Urinary bladder (tissue), 4 donors: Measurements from ENCODE around the gene PFKL. TPM values are rescaled to one million over a fixed set of nuclear protein-coding genes. Genes with fewer than 3 reads are reported as not detected.
"Not testable (repeated sequence)": the region's sequence is repeated elsewhere in the genome, so short reads cannot be mapped to it uniquely, and the experiment has no call there.

Experiments
- DNase-seq: peaks from one replicate; pipeline ENCODE4 v3.0.0-alpha.2; 2015; ENCODE audit errors: extremely low spot score
- H3K27ac ChIP-seq: one replicate; pipeline ENCODE4 v1.5.1; 2013; ENCODE audit warnings: low read depth, mild to moderate bottlenecking, moderate library complexity
- H3K36me3 ChIP-seq: one replicate; pipeline ENCODE4 v1.6.1; 2013; ENCODE audit warnings: mild to moderate bottlenecking, moderate library complexity; ENCODE audit not compliant: insufficient read depth
- H3K4me1 ChIP-seq: one replicate; pipeline ENCODE4 v1.6.1; 2013; ENCODE audit warnings: mild to moderate bottlenecking, moderate library complexity; ENCODE audit not compliant: insufficient read depth
- H3K4me3 ChIP-seq: one replicate; pipeline ENCODE4 v1.5.1; 2013; ENCODE audit warnings: low read depth, low read length
- WGBS: extraction: QIAGEN DNeasy Blood & Tissue Kit; methylation state at CpG from one replicate; pipeline ENCODE4 v1.1.7; 2013; 5-methylcytosine and 5-hydroxymethylcytosine counted together
- polyA plus RNA-seq: library from polyadenylated mRNA; stranded (reverse); fragments of 200-250 nt; gene quantifications from one replicate; pipeline ENCODE4 v1.2.3, GENCODE V29; 2013
- total RNA-seq: library from RNA; depleted of rRNA; stranded (reverse); fragments of >200 nt; gene quantifications from one replicate; pipeline ENCODE4 v1.2.3, GENCODE V29; 2014
- donor health status: healthy with polysubstance abuse.
- donor health status: healthy.

Gene PFKL
- total and polyA plus RNA-seq, 2 donors: 74.8 to 116 TPM

DNA sequence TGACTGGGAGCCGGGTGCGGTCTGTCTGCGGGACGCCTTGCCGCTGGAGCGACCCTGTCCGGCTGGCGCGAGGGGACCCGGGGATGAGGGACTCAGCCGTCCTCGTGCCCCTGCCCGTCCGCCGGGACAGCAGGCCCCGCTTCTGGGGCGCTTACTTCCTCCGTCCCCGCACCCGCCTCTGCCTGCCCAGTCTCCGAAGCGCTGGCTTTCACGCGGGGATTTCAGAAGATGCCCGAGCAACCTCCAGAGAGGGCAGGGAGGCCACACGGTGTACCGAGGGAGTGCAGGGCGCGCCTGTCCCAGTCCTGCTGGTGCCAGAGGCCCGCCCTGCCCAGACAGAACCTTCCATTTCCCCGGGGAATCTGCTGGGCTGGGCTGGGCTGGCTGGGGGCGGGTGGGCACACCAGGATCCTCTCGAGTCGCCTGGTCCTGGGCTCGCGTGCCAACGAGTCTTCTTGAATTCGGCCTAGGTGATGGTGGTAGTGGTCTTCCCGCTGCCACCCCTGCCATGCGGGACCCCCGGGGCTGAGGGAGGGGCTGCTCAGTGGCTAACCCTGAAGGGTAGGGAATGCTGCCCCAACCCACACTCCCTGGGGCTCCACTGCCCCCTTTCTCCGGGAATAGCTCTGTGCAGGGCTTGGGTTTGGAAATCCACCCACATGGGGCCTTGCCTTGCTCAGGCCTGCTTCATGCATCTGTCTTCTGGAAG is 51.1 kb downstream of the PFKL start:
- 25% methylated on average over 42 of the region's 42 CpGs for WGBS
- no peak overlapping the region for H3K27ac ChIP-seq
- DNase-seq: no peak
- H3K4me1 ChIP-seq: no peaks in the 10 kb centered on the region
- H3K36me3 ChIP-seq: no peaks in the 10 kb centered on the region
- no peak overlapping the region for H3K4me3 ChIP-seq

DNA sequence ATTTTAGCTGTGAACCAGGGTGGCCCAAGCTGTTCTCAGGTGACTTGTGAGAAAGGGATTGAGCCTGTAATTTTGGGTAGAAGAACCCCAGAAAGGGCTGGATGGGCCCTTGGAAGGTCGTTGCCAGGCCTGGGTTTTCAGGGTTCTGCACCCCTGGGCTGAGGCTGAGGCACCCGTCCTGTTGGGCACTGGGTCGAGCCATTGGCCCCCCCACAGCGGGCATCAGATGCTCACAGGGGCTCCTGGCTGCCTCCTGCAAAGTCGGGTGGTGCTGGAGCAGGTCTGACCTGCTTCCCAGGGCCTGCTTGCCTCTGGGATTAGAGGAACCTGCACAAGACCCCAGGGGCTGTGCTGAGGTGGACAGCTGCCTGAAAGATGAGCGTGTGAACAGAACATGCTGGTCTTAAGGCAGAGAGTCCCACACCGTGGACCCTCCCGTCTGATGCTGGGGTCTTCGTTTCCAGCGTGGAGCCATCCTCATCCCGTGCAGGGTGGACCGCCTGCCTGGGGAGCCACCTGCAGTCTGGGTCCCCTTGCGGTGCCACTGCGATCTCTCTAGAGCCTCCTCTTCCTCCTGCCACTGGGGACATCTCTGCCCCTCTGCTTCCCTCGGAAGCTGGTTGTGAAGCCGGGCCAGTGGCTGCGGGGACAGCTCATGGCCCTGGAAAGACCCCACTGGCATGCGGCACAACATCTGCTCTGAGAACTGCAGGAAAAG is 51.8 kb downstream of the PFKL start:
- no peaks in the 10 kb centered on the region for H3K36me3 ChIP-seq
- no peak overlapping the region for H3K27ac ChIP-seq
- WGBS: 82% methylated on average over 18 of the region's 18 CpGs
- no peaks in the 10 kb centered on the region for H3K4me1 ChIP-seq
- no peak overlapping the region for H3K4me3 ChIP-seq
- no peak for DNase-seq

DNA sequence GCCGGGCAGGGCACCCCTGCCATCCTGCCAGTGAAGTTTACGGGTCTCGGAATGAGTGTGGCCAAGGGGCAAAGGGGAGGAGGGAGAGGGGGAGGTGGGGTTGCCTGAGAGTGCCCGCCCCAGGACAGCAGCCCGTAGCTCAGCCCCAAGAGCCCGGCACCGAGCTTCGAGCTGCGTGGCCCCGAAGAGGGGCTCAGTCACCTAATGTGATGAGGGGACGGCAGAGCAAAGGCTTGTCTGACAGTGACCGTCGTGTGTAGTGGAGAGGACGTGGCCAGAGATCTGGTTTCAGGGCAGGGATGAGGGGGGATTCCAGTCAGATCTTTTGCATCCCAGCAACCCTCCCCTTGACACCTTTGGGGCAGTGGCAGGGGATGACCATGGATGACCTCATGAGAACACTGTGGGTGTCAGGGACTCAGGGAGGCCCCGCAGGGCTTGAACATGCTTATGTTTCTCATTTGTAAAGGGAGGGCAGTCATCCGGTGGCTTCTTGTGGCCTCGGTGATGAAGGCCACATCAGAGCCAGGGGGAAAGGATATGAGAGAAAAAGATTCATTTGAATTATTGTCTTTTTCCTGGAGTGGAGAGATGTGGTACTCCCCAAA is 52.5 kb downstream of the PFKL start:
- Histone ChIP-seq H3K36me3 (no peaks in the 10 kb centered on the region), H3K4me3 (no peak overlapping the region), H3K4me1 (no peaks in the 10 kb centered on the region), H3K27ac (no peak overlapping the region)
- 73% methylated on average over 17 of the region's 17 CpGs for WGBS
- DNase-seq: no peak

DNA sequence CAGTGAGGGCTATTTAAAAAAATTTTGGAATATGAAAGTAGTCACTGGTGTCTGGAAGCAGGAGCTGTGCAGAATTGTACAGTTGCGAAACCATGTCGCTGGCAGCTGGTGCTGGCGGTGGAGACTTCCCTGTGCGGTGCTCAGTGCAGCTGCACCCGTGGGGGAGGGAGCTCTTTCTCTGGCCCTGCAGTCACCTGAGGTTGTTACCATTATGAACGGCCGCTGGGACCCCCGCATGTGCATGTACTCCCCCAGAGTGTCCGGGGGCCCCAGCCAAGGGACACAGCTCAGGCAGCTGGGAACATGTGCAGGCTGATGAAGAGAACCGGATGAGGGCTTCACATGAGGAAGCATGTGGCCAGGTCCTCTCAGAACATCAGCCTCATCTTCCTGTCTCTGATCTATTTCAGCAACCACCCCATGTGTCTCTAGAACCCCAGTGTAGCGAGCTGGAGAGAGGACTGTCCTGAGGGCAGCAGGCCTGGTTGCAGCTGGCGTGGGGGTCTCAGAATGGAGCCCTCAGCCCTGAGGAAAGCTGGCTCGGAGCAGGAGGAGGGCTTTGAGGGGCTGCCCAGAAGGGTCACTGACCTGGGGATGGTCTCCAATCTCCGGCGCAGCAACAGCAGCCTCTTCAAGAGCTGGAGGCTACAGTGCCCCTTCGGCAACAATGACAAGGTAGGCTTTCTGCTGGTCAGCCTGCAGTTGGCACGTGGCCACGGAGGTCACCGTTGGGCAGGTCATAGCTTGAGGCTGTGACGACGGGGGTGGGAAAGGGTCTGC is 53.5 kb downstream of the PFKL start, which contains the start of gene TRPM2:
TRPM2 (plus strand) TSS at position 431 of the 780 bp plus-strand sequence; CDS start at position 511, 80 bp downstream.
- no peak for DNase-seq
- H3K4me3 ChIP-seq: no peak within 1 kb of the TSS
- 63% methylated on average over 21 of the region's 21 CpGs for WGBS

DNA sequence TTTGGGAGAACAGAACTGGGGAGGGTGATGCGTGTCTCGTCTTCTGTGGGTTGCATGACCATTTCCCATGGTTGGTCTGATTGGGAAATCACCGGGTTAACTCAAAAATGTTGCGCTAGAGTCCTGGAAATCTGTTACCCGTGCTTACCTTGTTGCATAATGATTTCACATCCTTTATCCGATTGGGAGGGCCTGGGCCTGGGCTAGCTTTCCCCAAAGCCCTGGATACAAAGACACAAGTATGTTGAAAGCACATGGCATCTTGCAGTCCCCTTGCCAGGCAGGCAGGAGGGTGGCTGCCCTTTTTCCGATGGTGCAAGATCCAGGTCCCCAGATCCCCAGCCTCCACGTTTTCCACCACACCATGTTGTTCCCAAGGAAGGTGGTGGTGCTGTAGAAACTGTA is 54.1 kb downstream of the PFKL start:
- 73% methylated on average over 8 of the region's 8 CpGs for WGBS
- no peak for DNase-seq
- H3K36me3 ChIP-seq: no peaks in the 10 kb centered on the region
- H3K27ac ChIP-seq: no peak overlapping the region
- no peaks in the 10 kb centered on the region for H3K4me1 ChIP-seq
- H3K4me3 ChIP-seq: no peak overlapping the region

More for the DNA sequence above, 53.5 kb downstream of the PFKL start, which contains the start of gene TRPM2:
- Histone ChIP-seq H3K4me1 (no peaks in the 10 kb centered on the region), H3K27ac (no peak within 1 kb of the TSS), H3K36me3 (no peaks in the 10 kb centered on the region)

DNA sequence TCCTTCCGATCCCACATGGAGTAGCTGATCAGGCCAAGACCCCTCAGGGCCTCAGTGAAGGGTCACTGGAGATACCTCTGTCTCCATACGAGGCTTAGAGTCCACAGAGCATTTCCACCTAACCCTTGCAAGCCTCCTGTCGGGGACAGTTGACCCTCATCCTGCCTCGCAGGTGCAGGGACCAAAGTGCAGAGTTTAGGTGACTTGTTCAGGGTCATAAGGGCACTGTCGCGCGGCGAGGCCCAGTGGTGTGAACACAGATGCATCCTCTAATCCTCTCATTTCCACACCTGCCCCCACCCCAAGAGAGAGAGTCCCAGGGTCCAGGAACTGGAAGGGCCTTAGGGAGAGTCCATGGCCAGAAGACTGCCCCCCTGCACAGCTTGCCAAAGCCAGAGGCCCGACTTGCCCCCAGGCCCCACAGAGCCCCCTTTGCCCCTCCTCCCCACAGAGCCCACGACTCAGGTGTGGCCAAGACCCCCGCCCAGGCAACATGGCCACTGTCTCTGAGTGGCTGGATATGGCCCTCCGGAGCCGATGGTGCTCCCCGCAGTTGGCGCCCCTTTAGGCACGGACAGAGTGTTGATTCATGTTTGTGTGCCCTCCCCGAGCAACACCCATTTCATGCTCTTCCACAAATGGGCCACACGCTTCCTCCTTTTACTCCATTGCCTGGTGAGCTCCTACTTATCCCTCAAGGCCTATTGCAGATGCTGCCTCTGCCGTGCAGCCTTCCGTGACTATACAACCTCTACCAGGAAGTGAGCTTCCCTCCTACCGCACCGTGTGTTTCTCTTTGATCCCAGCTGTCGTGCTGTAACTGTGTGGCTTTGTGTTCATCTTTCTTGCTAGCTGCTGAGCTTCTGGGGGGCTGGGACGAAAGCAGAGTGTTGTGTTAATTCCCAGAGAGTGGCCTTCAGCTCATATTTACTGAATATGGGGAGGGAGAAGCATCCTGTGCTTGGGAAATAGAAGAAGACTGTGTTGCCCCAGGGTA is 55.2 kb downstream of the PFKL start:
- Histone ChIP-seq H3K4me3 (no peak overlapping the region), H3K36me3 (no peaks in the 10 kb centered on the region), H3K4me1 (no peaks in the 10 kb centered on the region), H3K27ac (no peak overlapping the region)
- WGBS: 80% methylated on average over 24 of the region's 24 CpGs
- DNase-seq: no peak

DNA sequence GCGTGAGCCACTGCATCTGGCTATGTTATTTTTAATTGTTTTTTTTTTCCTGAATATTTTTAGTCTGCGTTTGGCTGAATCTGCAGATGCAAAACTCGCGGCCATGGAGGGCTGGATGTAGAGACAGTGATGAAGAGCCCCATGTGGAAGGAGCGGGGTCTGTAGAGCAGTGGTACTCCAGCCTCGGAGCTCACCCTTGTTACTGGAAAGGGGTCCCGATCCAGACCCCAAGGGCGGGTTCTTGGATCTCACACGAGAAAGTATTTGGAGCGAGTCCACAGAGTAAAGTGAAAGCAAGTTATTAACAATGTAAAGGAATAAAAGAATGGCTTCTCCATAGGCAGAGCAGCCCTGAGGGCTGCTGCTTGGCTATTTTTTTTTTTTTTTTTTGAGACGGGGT is 56.3 kb downstream of the PFKL start:
- no peak for DNase-seq

DNA sequence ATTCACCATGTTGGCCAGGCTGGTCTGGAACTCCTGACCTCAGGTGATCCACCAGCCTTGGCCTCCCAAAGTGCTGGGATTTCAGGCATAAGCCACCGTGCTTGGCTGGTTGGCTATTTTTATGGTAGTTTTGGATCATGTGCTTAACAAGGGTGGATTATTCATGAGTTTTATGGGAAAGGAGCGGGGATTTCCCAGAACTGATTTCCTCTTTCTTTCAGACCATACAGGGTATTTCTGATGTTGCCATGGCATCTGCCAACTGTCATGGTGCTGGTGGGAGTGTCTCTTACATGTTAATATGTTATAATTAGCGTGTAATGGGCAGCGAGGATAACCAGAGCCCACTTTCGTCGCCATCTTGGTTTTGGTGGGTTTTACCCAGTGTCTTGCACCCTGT is 56.8 kb downstream of the PFKL start:
- no peaks in the 10 kb centered on the region for H3K4me1 ChIP-seq
- no peaks in the 10 kb centered on the region for H3K36me3 ChIP-seq
- no peak overlapping the region for H3K4me3 ChIP-seq
- no peak overlapping the region for H3K27ac ChIP-seq
- DNase-seq: no peak
- 87% methylated on average over 6 of the region's 6 CpGs for WGBS

More for the DNA sequence above, 56.3 kb downstream of the PFKL start:
- Histone ChIP-seq H3K4me1 (no peaks in the 10 kb centered on the region), H3K4me3 (no peak overlapping the region), H3K36me3 (no peaks in the 10 kb centered on the region), H3K27ac (no peak overlapping the region)
- 85% methylated on average over 11 of the region's 11 CpGs for WGBS

DNA sequence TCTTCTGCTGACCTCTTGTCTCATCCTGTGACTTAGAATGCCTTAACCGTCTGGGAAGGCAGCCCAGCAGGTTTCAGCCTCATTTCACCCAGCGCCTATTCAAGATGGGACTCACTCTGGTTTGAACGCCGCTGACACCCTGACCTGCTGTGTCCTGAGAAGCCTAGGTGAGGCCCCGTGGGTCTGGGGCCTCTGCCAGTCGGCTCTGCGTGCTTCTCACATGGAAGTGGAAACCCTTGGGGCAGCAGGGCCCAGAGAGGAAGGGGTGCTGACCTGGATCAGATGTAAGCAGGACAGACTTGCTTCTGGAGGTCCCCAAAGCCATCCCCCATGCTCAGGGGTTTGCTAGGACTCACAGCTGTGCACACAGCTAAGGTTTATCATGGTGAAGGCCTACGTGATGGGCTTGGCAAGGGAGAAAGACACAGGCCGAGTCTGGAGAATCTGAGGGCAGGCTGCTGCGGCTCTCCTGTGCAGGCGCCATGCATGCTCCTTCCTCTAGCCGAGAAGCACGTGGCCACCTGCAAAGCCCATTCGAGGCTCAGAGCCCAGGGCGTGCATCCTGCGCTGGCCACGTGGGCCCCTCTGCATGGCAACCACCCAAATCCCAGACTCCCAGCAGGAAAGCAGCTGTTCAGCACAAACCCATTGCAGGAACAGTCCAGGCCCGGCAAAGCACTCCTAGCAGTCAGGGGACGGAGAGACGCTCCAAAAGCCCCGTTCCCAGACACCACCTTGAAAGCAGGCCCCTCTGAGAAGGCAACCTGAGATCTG is 57.4 kb downstream of the PFKL start:
- 75% methylated on average over 21 of the region's 21 CpGs for WGBS
- DNase-seq: no peak

DNA sequence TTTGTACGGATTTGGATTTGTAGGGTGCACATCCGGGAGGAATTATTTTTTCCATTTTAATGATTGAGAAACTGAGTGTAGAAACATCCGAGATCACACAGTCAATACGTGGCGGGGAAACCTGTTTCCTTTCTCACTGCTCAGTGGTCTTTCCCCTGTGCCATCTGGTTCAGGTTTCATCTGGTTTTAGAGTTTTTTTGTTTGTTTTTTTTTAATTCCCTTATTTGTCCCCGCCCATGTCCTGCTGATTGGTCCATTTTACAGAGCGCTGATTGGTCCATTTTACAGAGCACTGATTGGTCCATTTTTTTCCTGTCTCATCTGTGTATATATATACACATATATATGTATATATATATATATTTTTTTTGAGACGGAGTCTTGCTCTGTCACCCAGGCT is 59.5 kb downstream of the PFKL start:
- DNase-seq: no peak
- H3K4me3 ChIP-seq: no peak overlapping the region
- H3K27ac ChIP-seq: no peak overlapping the region
- WGBS: 83% methylated on average over 8 of the region's 8 CpGs
- no peaks in the 10 kb centered on the region for H3K36me3 ChIP-seq
- no peaks in the 10 kb centered on the region for H3K4me1 ChIP-seq

More for the DNA sequence above, 57.4 kb downstream of the PFKL start:
- Histone ChIP-seq H3K27ac (no peak overlapping the region), H3K4me3 (no peak overlapping the region), H3K4me1 (no peaks in the 10 kb centered on the region), H3K36me3 (no peaks in the 10 kb centered on the region)

DNA sequence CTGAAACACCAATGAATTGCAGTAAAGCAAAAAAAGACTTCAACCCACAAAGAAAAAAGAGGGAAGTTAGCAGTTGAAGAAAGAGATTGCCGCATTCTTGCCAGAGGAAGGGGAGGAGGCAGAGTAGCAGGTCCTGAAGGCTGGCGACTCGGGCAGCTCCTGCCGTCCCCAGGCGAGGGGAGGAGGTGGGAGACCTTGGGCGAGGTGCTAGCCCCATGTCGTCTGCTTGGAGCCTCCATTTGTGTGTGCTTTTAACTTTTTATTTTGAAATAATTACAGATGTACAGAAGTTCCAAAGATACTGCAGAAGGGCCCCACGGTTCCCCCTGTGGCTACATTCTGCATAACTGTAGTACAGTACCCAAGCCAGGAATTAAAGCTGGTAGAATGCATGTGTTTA is 60.3 kb downstream of the PFKL start:
- no peaks in the 10 kb centered on the region for H3K36me3 ChIP-seq
- 54% methylated on average over 8 of the region's 8 CpGs for WGBS
- H3K4me1 ChIP-seq: no peaks in the 10 kb centered on the region
- DNase-seq: no peak
- no peak overlapping the region for H3K4me3 ChIP-seq
- no peak overlapping the region for H3K27ac ChIP-seq

DNA sequence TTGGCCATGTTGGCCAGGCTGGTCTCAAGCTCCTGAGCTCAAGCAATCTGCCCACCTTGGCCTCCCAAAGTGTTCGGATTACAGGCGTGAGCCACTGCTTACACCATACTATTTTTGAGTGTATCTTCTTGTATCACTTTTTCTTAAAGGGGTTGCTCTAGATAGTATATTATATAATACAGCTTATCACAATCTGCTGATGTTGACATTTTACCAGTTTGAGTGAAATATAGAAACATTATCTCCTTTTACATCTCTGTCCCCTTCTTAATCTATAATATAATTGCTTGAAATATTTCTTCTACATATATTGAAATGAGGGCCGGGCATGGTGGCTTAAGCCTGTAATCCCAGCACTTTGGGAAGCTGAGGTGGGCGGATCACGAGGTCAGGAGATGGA is 62.0 kb downstream of the PFKL start:
- DNase-seq, H3K4me1 ChIP-seq, H3K4me3 ChIP-seq, H3K36me3 ChIP-seq, H3K27ac ChIP-seq: not testable (repeated sequence)
- 85% methylated on average over 5 of the region's 5 CpGs for WGBS
